ENCODE results near the gene MAS1L.
"Not testable (repeated sequence)": the region's sequence is repeated elsewhere in the genome, so short reads cannot be mapped to it uniquely, and the experiment has no call there.

The MAS1L gene

DNA sequence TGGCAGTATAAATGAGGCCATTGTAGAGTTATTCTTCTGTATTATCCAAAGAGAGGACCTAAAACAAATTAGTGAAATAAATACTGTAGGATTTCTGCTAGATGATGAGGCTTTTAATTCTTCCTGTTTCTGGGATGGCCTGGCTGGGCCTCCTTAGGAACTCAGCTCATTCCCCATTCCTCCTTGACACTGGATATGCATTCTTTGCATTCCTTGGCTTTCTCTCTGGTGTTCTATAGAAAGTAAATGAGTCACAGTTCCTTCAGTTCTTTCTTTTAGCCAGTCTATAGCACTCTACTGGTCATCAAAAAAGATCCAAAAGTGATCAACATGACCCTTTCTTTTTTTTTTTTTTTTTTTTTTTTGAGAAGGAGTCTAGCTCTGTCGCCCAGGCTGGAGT is 40.1 kb downstream of the MAS1L start:
- Mint-ChIP-seq H3K4me1 (ENCODE audit: low read depth) (no peaks in the 10 kb centered on the region), H3K9me3 (peaks cover 5% of the 10 kb centered on the region), H3K27me3 (ENCODE audit: low read depth) (peaks cover 5% of the 10 kb centered on the region), H3K4me3 (no peak overlapping the region), H3K36me3 (ENCODE audit: low read depth) (no peaks in the 10 kb centered on the region), H3K27ac (no peak overlapping the region)
- DNase-seq (ENCODE audit: low spot score) = no peak

DNA sequence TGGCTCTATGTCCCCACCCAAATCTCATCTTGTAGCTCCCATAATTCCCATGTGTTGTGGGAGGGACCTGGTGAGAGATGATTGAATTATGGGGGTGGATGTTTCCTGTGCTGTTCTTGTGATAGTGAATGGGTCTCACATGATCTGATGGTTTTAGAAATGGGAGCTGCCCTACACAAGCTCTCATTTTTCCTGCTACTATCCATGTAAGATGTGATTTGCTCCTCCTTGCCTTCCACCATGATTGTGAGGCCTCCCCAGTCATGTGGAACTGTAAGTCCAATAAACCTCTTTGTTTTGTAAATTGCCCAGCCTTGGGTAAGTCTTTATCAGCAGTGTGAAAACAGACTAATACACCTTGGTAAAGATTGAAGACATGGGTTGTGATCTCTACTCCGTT is 43.7 kb downstream of the MAS1L start:
- not testable (repeated sequence) for H3K9me3 Mint-ChIP-seq; H3K4me3 Mint-ChIP-seq; H3K27me3 Mint-ChIP-seq (ENCODE audit: low read depth); H3K4me1 Mint-ChIP-seq (ENCODE audit: low read depth); DNase-seq (ENCODE audit: low spot score); H3K36me3 Mint-ChIP-seq (ENCODE audit: low read depth); H3K27ac Mint-ChIP-seq

DNA sequence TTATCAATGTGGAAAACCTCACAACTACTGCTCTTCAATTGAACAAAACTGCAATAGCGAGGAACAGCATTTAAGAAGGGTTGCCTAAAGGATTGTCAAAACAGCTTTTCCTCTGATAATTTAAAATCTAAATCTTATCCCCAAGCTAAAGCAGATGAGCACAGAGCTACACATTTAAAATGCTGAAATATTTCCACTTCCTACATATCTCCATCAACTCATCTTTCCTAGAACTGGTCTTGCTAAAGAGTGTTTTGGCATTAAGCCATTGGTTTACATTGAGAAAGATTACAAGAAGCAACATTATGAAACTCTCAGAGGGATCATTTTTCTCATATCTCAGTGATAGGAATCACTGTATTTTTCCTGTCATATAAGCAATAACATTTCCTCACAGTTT is 45.0 kb downstream of the MAS1L start:
- Mint-ChIP-seq H3K9me3 (no peaks in the 10 kb centered on the region), H3K4me3 (no peak overlapping the region), H3K36me3 (ENCODE audit: low read depth) (no peaks in the 10 kb centered on the region), H3K27me3 (ENCODE audit: low read depth) (peaks cover 2% of the 10 kb centered on the region), H3K27ac (no peak overlapping the region), H3K4me1 (ENCODE audit: low read depth) (no peaks in the 10 kb centered on the region)
- no peak for DNase-seq (ENCODE audit: low spot score)

- Mint-ChIP-seq H3K27me3 (ENCODE audit: low read depth) (peaks cover 4% of the 10 kb centered on the region), H3K4me1 (ENCODE audit: low read depth) (no peaks in the 10 kb centered on the region)
Measured at GRCh38 chr6:29439006-29439405, 48.8 kb downstream of the MAS1L start, which contains the start of gene OR10C1. Gene OR10C1 (plus strand): TSS chr6:29439306. CDS start chr6:29440016, 710 bp downstream.

GRCh38 chr6:29436730-29437129 is 51.0 kb downstream of the MAS1L start:
- H3K36me3 Mint-ChIP-seq (ENCODE audit: low read depth); H3K9me3 Mint-ChIP-seq; DNase-seq (ENCODE audit: low spot score); H3K27me3 Mint-ChIP-seq (ENCODE audit: low read depth); H3K27ac Mint-ChIP-seq; H3K4me3 Mint-ChIP-seq; H3K4me1 Mint-ChIP-seq (ENCODE audit: low read depth): not testable (repeated sequence)

More at GRCh38 chr6:29439006-29439405, 48.8 kb downstream of the MAS1L start, which contains the start of gene OR10C1:
- H3K4me3 Mint-ChIP-seq = no peak within 1 kb of the TSS
- H3K9me3 Mint-ChIP-seq = no peaks in the 10 kb centered on the region
- H3K36me3 Mint-ChIP-seq (ENCODE audit: low read depth) = no peaks in the 10 kb centered on the region
- DNase-seq (ENCODE audit: low spot score) = no peak
- no peak within 1 kb of the TSS for H3K27ac Mint-ChIP-seq
